ENCODE measurements around the gene PLEKHA3. TPM values are rescaled to one million over a fixed set of nuclear protein-coding genes. Genes with fewer than 3 reads are reported as not detected.
"Not testable (repeated sequence)": the region's sequence is repeated elsewhere in the genome, so short reads cannot be mapped to it uniquely, and the experiment has no call there.

Gene PLEKHA3
- total RNA-seq, 1 experiment from 2014 or later = 30.5 TPM

- ATAC-seq (peak; percentile 52), DNase-seq (ENCODE audit: low read depth, low spot score) (no peak)
- Histone ChIP-seq H3K27ac (ENCODE audit: low read length) (peak overlapping the region; percentile 96), H3K27me3 (ENCODE audit: control insufficient read depth, insufficient read depth, low read length) (no peaks in the 10 kb centered on the region), H3K9me3 (ENCODE audit: control insufficient read depth, insufficient read depth, low read depth, low read length) (no peaks in the 10 kb centered on the region), H3K4me3 (ENCODE audit: low read depth in 2 of 2, low read length in 2 of 2) (peak overlapping the region; percentile 99), H3K36me3 (ENCODE audit: control insufficient read depth, insufficient read depth, low read length) (no peaks in the 10 kb centered on the region), H3K4me1 (ENCODE audit: control insufficient read depth, insufficient read depth, low read length) (peaks cover 7% of the 10 kb centered on the region; the same call in 1 of the 2 replicates)
- CTCF ChIA-PET = interaction anchor here (0.7 to 0.8 kb wide), 3 partner anchors 73 to 109 kb away, joined by 3 read pairs; partner anchors contain the start of genes PJVK and PRKRA
- in situ Hi-C loops (cut with HindIII; ENCODE audit: low pct_unique_long_range_greater_than_20kb, low sequenced_read_pairs) (no loop called here), intact Hi-C loops (cut with micrococcal nuclease; ENCODE audit: unreplicated experiment) (loop anchor here (5.0 kb wide), 1 partner anchor 46 kb away; the partner anchor contains the start of gene FKBP7)
- TF ChIP-seq REST (IDR thresholded peaks at IDR 0.05; ENCODE audit: insufficient read depth in 1 of 2, low read depth in 2 of 2, low read length in 1 of 2) = no peak
- no peak for TF ChIP-seq TCF7L2 (IDR thresholded peaks at IDR 0.05; ENCODE audit: low read depth, low read length)
- no peak for TF ChIP-seq SIN3A (IDR thresholded peaks at IDR 0.05; ENCODE audit: borderline replicate concordance, insufficient read depth, low read depth, low read length)
- TF ChIP-seq CTCF (IDR thresholded peaks at IDR 0.05) = no peak
- no peak for TF ChIP-seq POLR2AphosphoS5 (IDR thresholded peaks at IDR 0.05; ENCODE audit: low read depth, low read length)
- no TSS peak for BruUV-seq (replicated peaks)
- POLR2A ChIA-PET = interaction anchor here (0.6 kb wide), 1 partner anchor 57 kb away, joined by 3 read pairs; no protein-coding TSS in a partner anchor
These were observed 43.4 kb downstream of the PLEKHA3 start for GRCh38 chr2:178523596-178524134.

GRCh38 chr2:178525010-178525409 lies 44.8 kb downstream of the PLEKHA3 start:
- POLR2A ChIA-PET; H3K9me3 ChIP-seq (ENCODE audit: control insufficient read depth, insufficient read depth, low read depth, low read length): not testable (repeated sequence)

GRCh38 chr2:178525460-178525859 lies 45.2 kb downstream of the PLEKHA3 start:
- BruUV-seq (replicated peaks); ATAC-seq; H3K36me3 ChIP-seq (ENCODE audit: control insufficient read depth, insufficient read depth, low read length); H3K27ac ChIP-seq (ENCODE audit: low read length); DNase-seq (ENCODE audit: low read depth, low spot score); CTCF ChIA-PET; H3K4me1 ChIP-seq (ENCODE audit: control insufficient read depth, insufficient read depth, low read length); H3K9me3 ChIP-seq (ENCODE audit: control insufficient read depth, insufficient read depth, low read depth, low read length); H3K27me3 ChIP-seq (ENCODE audit: control insufficient read depth, insufficient read depth, low read length); in situ Hi-C loops (cut with HindIII; ENCODE audit: low pct_unique_long_range_greater_than_20kb, low sequenced_read_pairs); intact Hi-C loops (cut with micrococcal nuclease; ENCODE audit: unreplicated experiment); H3K4me3 ChIP-seq (ENCODE audit: low read depth in 2 of 2, low read length in 2 of 2): not testable (repeated sequence)
- POLR2A ChIA-PET = interaction anchor here (0.5 kb wide), 1 partner anchor 78 kb away, joined by 4 read pairs; no protein-coding TSS in a partner anchor

More at GRCh38 chr2:178525010-178525409, 44.8 kb downstream of the PLEKHA3 start:
- DNase-seq (ENCODE audit: low read depth, low spot score); CTCF ChIA-PET; H3K27me3 ChIP-seq (ENCODE audit: control insufficient read depth, insufficient read depth, low read length); ATAC-seq; H3K27ac ChIP-seq (ENCODE audit: low read length); in situ Hi-C loops (cut with HindIII; ENCODE audit: low pct_unique_long_range_greater_than_20kb, low sequenced_read_pairs); H3K36me3 ChIP-seq (ENCODE audit: control insufficient read depth, insufficient read depth, low read length); H3K4me3 ChIP-seq (ENCODE audit: low read depth in 2 of 2, low read length in 2 of 2); intact Hi-C loops (cut with micrococcal nuclease; ENCODE audit: unreplicated experiment); H3K4me1 ChIP-seq (ENCODE audit: control insufficient read depth, insufficient read depth, low read length); BruUV-seq (replicated peaks): not testable (repeated sequence)
